Lower lobe of right lung (tissue), 2 donors: Measurements from ENCODE around the gene LRP8. TPM values are rescaled to one million over a fixed set of nuclear protein-coding genes. Genes with fewer than 3 reads are reported as not detected.

Source experiments
- ATAC-seq, 2 donors: fragments of 200-7000 bp; cut with Tn5 transposase; one replicate each; pipeline ENCODE4 v1.9.1; 2020 to 2022; ENCODE audit warnings: mild to moderate bottlenecking in 2 of 2, moderate library complexity in 2 of 2
- DNase-seq: peaks from one replicate; pipeline ENCODE4 v3.0.0-alpha.2; 2020
- H3K27ac ChIP-seq: fragments of 200-600 bp; one replicate; pipeline ENCODE4 v1.8.0; 2022
- H3K27me3 ChIP-seq: fragments of 200-600 bp; one replicate; pipeline ENCODE4 v1.8.0; 2022; ENCODE audit warnings: low read depth
- H3K36me3 ChIP-seq: fragments of 200-600 bp; one replicate; pipeline ENCODE4 v1.8.0; 2022; ENCODE audit warnings: mild to moderate bottlenecking
- H3K4me1 ChIP-seq: fragments of 200-600 bp; one replicate; pipeline ENCODE4 v1.8.0; 2022
- H3K4me3 ChIP-seq: fragments of 200-600 bp; one replicate; pipeline ENCODE4 v1.8.0; 2022; ENCODE audit warnings: mild to moderate bottlenecking
- H3K9me3 ChIP-seq: fragments of 200-600 bp; one replicate; pipeline ENCODE4 v1.8.0; 2022
- CTCF ChIP-seq: fragments of 200-600 bp; IDR thresholded peaks from one replicate; pipeline ENCODE4 v1.8.0; 2022; ENCODE audit warnings: antibody characterized with exemption, mild to moderate bottlenecking
- intact Hi-C: fragments of 100-400 bp; cut with DNase I; formaldehyde crosslinking; loops from one replicate; pipeline ENCODE4 v1.11.0; 2022
- total RNA-seq: library from RNA; stranded (reverse); fragmentation: NEBNext Ultra II Directional; extraction: Animal tissue kit (Norgen Biotek cat#: 25700); gene quantifications from one replicate; pipeline ENCODE4 v1.2.1, GENCODE V29; 2021
- donor health status: DM: no; HTN: yes; CAD: no; lungs with severe emphysema.

The LRP8 gene
- total RNA-seq, 1 donor from 2014 or later = 9.2 TPM

GRCh38 chr1:53321776-53322602, 5.9 kb downstream of the LRP8 start:
- no peak overlapping the region for H3K4me3 ChIP-seq
- no peaks in the 10 kb centered on the region for H3K36me3 ChIP-seq
- H3K27ac ChIP-seq = no peak overlapping the region
- TF ChIP-seq CTCF = no peak
- no peaks in the 10 kb centered on the region for H3K27me3 ChIP-seq
- H3K4me1 ChIP-seq = peaks cover 27% of the 10 kb centered on the region
- intact Hi-C loops = no loop called here
- no peaks in the 10 kb centered on the region for H3K9me3 ChIP-seq
- peak; percentile 14 for DNase-seq
- no peak for ATAC-seq

- H3K4me3 ChIP-seq = no peak overlapping the region
- H3K9me3 ChIP-seq = no peaks in the 10 kb centered on the region
- DNase-seq (peak; percentile 20), ATAC-seq (no peak)
- no peaks in the 10 kb centered on the region for H3K36me3 ChIP-seq
- intact Hi-C loops = no loop called here
- TF ChIP-seq CTCF = no peak
- H3K27me3 ChIP-seq = no peaks in the 10 kb centered on the region
- H3K27ac ChIP-seq = no peak overlapping the region
- H3K4me1 ChIP-seq = peaks cover 21% of the 10 kb centered on the region
These were observed 6.5 kb downstream of the LRP8 start for GRCh38 chr1:53321366-53321765.

GRCh38 chr1:53320646-53321045, 7.2 kb downstream of the LRP8 start:
- Histone ChIP-seq H3K4me1 (peaks cover 18% of the 10 kb centered on the region), H3K27ac (no peak overlapping the region), H3K27me3 (no peaks in the 10 kb centered on the region), H3K9me3 (no peaks in the 10 kb centered on the region), H3K36me3 (no peaks in the 10 kb centered on the region), H3K4me3 (no peak overlapping the region)
- DNase-seq (peak; percentile 18), ATAC-seq (no peak)
- TF ChIP-seq CTCF = no peak
- intact Hi-C loops = no loop called here

- H3K27ac ChIP-seq = no peak overlapping the region
- peaks cover 6% of the 10 kb centered on the region for H3K4me1 ChIP-seq
- H3K9me3 ChIP-seq = no peaks in the 10 kb centered on the region
- no peak for TF ChIP-seq CTCF
- DNase-seq = peak; percentile 24
- no peaks in the 10 kb centered on the region for H3K27me3 ChIP-seq
- intact Hi-C loops = no loop called here
- H3K36me3 ChIP-seq = no peaks in the 10 kb centered on the region
- no peak overlapping the region for H3K4me3 ChIP-seq
- ATAC-seq = no peak
These were observed 8.4 kb downstream of the LRP8 start for GRCh38 chr1:53319296-53320101.

GRCh38 chr1:53317646-53318539, 10.0 kb downstream of the LRP8 start:
- H3K27me3 ChIP-seq = no peaks in the 10 kb centered on the region
- intact Hi-C loops = no loop called here
- H3K27ac ChIP-seq = no peak overlapping the region
- no peaks in the 10 kb centered on the region for H3K9me3 ChIP-seq
- no peaks in the 10 kb centered on the region for H3K4me1 ChIP-seq
- no peak for TF ChIP-seq CTCF
- no peaks in the 10 kb centered on the region for H3K36me3 ChIP-seq
- ATAC-seq = no peak
- no peak overlapping the region for H3K4me3 ChIP-seq
- DNase-seq = peak; percentile 16
